HepG2 (cell line): Measurements from ENCODE around the gene RRP12. TPM values are rescaled to one million over a fixed set of nuclear protein-coding genes. Genes with fewer than 3 reads are reported as not detected.

Experiments used
- AGO2 ChIP-seq: fragments of 200-400 bp; formaldehyde crosslinking; optimal IDR thresholded peaks from 2 replicates; pipeline ENCODE3; 2017; ENCODE audit warnings: mild to moderate bottlenecking, low read depth, low read length, moderate library complexity
- ARNT ChIP-seq: fragments of 450-650 bp; IDR thresholded peaks from 2 replicates; pipeline ENCODE4 v1.6.1; 2017
- GABPB1 ChIP-seq: IDR thresholded peaks from 2 replicates; pipeline ENCODE4 v1.6.1; 2016; ENCODE audit warnings: mild to moderate bottlenecking, missing genetic modification reagents, moderate library complexity, missing compliant biosample characterization
- GTF3A ChIP-seq: sonication (generic); formaldehyde crosslinking; conservative IDR thresholded peaks from 2 replicates; pipeline ENCODE4 v1.4.0; 2020; ENCODE audit warnings: mild to moderate bottlenecking, missing genetic modification reagents
- HNF4A ChIP-seq: sonication (generic); formaldehyde crosslinking; IDR thresholded peaks from 2 replicates; pipeline ENCODE4 v1.4.0; 2020; ENCODE audit warnings: missing genetic modification reagents
- KAT2B ChIP-seq: fragments of 150-350 bp; IDR thresholded peaks from 2 replicates; pipeline ENCODE4 v1.6.1; 2014; ENCODE audit warnings: low read depth, low read length, borderline replicate concordance
- KDM3A ChIP-seq: IDR thresholded peaks from 2 replicates; pipeline ENCODE4 v1.6.1; 2018; ENCODE audit warnings: low read depth, missing compliant biosample characterization
- MTA3 ChIP-seq: sonication (generic); formaldehyde crosslinking; IDR thresholded peaks from 2 replicates; pipeline ENCODE4 v1.4.0; 2020; ENCODE audit warnings: missing genetic modification reagents
- MZF1 ChIP-seq: sonication (generic); formaldehyde crosslinking; IDR thresholded peaks from 2 replicates; pipeline ENCODE4 v1.8.1; 2023; ENCODE audit warnings: mild to moderate bottlenecking, missing genetic modification reagents, borderline replicate concordance
- PHF20 ChIP-seq: sonication (generic); formaldehyde crosslinking; IDR thresholded peaks from 2 replicates; pipeline ENCODE4 v1.5.0; 2020; ENCODE audit warnings: mild to moderate bottlenecking, missing genetic modification reagents
- RBFOX2 ChIP-seq: fragments of 200-400 bp; formaldehyde crosslinking; IDR thresholded peaks from 2 replicates; pipeline ENCODE4 v1.6.1; 2017; ENCODE audit warnings: low read depth, mild to moderate bottlenecking, low read length
- SALL1 ChIP-seq: sonication (generic); formaldehyde crosslinking; IDR thresholded peaks from 2 replicates; pipeline ENCODE4 v1.8.0; 2022; ENCODE audit warnings: mild to moderate bottlenecking, missing genetic modification reagents
- TBP ChIP-seq: sonication (generic); formaldehyde crosslinking; IDR thresholded peaks from 2 replicates; pipeline ENCODE4 v1.5.0; 2020; ENCODE audit warnings: missing genetic modification reagents
- THYN1 ChIP-seq: sonication (generic); formaldehyde crosslinking; IDR thresholded peaks from 2 replicates; pipeline ENCODE4 v1.8.1; 2023; ENCODE audit warnings: low read depth, mild to moderate bottlenecking, moderate library complexity, missing genetic modification reagents, borderline replicate concordance
- TRIM24 ChIP-seq: sonication (generic); formaldehyde crosslinking; IDR thresholded peaks from 2 replicates; pipeline ENCODE4 v1.8.0; 2022; ENCODE audit warnings: mild to moderate bottlenecking, missing genetic modification reagents
- ZBED4 ChIP-seq: sonication (generic); formaldehyde crosslinking; IDR thresholded peaks from 2 replicates; pipeline ENCODE4 v1.4.0; 2020; ENCODE audit warnings: missing genetic modification reagents, borderline replicate concordance
- ZNF18 ChIP-seq: sonication (generic); formaldehyde crosslinking; IDR thresholded peaks from 2 replicates; pipeline ENCODE4 v1.8.0; 2022; ENCODE audit warnings: mild to moderate bottlenecking, missing genetic modification reagents; ENCODE audit not compliant: insufficient replicate concordance
- ZNF234 ChIP-seq: sonication (generic); formaldehyde crosslinking; conservative IDR thresholded peaks from 2 replicates; pipeline ENCODE4 v1.5.1; 2020; ENCODE audit warnings: mild to moderate bottlenecking, missing genetic modification reagents
- ZNF235 ChIP-seq: sonication (generic); formaldehyde crosslinking; IDR thresholded peaks from 2 replicates; pipeline ENCODE4 v1.8.1; 2023; ENCODE audit warnings: mild to moderate bottlenecking, missing genetic modification reagents, borderline replicate concordance
- ZNF253 ChIP-seq: sonication (generic); formaldehyde crosslinking; IDR thresholded peaks from 2 replicates; pipeline ENCODE4 v1.8.0; 2022; ENCODE audit warnings: mild to moderate bottlenecking, missing genetic modification reagents, borderline replicate concordance
- ZNF710 ChIP-seq: sonication (generic); formaldehyde crosslinking; IDR thresholded peaks from 2 replicates; pipeline ENCODE4 v1.5.0; 2020; ENCODE audit warnings: mild to moderate bottlenecking, missing genetic modification reagents, borderline replicate concordance
- polyA plus RNA-seq, 8 experiments: library from polyadenylated mRNA; depleted of rRNA in 3 of 8; stranded (reverse) in 7 of 8; unstranded in 1 of 8; fragments of >200 nt; fragmentation: Illumina TruSeq in 4 of 8; extraction: Trizol in 4 of 8; gene quantifications; 2 replicates each; pipeline versions ENCODE4 v1.2.1 to v1.2.3, GENCODE V29; 2011 to 2016; ENCODE audit warnings: low read depth in 4 of 8, missing spikeins in 1 of 8, mixed read lengths in 1 of 8; ENCODE audit not compliant: insufficient read depth in 1 of 8
- total RNA-seq, 5 experiments: library from RNA; depleted of rRNA; stranded (reverse); fragments of >200 nt; fragmentation: Illumina TruSeq; extraction: Trizol; gene quantifications; 2 replicates each; pipeline ENCODE4 v1.2.3, GENCODE V29; 2016; ENCODE audit warnings: low read depth in 1 of 5

Gene RRP12
- total and polyA plus RNA-seq, 2 of the 13 experiments (the other 11 are each of a cell fraction or from before 2014, with no cell fraction given), result 13.2 to 39.4 TPM

GRCh38 chr10:97321032-97321803, 79.9 kb downstream of the RRP12 start (continued):
- no peak for TF ChIP-seq ZNF253 (CRISPR knock-in tag)
- no peak for TF ChIP-seq ARNT
- peak; percentile 39; the same call in 1 of the 2 replicates for TF ChIP-seq HNF4A (CRISPR knock-in tag)
- TF ChIP-seq ZNF234 (CRISPR knock-in tag), result no peak
- 0 out of 2 replicates have a peak, but pooled peaks have one; percentile 21 for TF ChIP-seq GABPB1 (CRISPR knock-in tag)
- no peak for TF ChIP-seq PHF20 (CRISPR knock-in tag)
- peak; percentile 47 for TF ChIP-seq AGO2
- no peak for TF ChIP-seq MZF1 (CRISPR knock-in tag)
- TF ChIP-seq ZNF18 (CRISPR knock-in tag), result no peak
- TF ChIP-seq KDM3A (CRISPR knock-in tag), result no peak
- no peak for TF ChIP-seq THYN1 (CRISPR knock-in tag)
- TF ChIP-seq ZNF710 (CRISPR knock-in tag), result no peak
- no peak for TF ChIP-seq ZNF235 (CRISPR knock-in tag)
- TF ChIP-seq KAT2B, result no peak
- TF ChIP-seq MTA3, result no peak
- 0 out of 2 replicates have a peak, but pooled peaks have one; percentile 23 for TF ChIP-seq SALL1
- TF ChIP-seq ZBED4, result no peak
- TF ChIP-seq RBFOX2, result peak; percentile 53; the same call in 1 of the 2 replicates
- no peak for TF ChIP-seq TBP (CRISPR knock-in tag)
- TF ChIP-seq TRIM24 (CRISPR knock-in tag), result no peak
- TF ChIP-seq GTF3A (CRISPR knock-in tag), result no peak
